GM19372 (cell line): ENCODE measurements around the gene KIF20B.

ENCODE experiments used
- ATAC-seq: cut with Tn5 transposase; IDR thresholded peaks from one replicate; pipeline ENCODE4 v1.9.1; 2021; ENCODE audit warnings: mild to moderate bottlenecking, low read depth, moderate library complexity; ENCODE audit not compliant: unreplicated experiment

The KIF20B gene

GRCh38 chr10:89701242-89702120 lies at the start of gene KIF20B:
Gene KIF20B (plus strand): TSS chr10:89701590. CDS start chr10:89705295, 3,705 bp downstream.
- peak; percentile 97 for ATAC-seq

- peak; percentile 55 for ATAC-seq
Observed at GRCh38 chr10:89651916-89652573, 49.3 kb upstream of the KIF20B start.

- ATAC-seq, result no peak
Observed at GRCh38 chr10:89652806-89653370, 48.5 kb upstream of the KIF20B start.

- ATAC-seq, result peak; percentile 51
Observed at GRCh38 chr10:89653410-89653869, 48.0 kb upstream of the KIF20B start.

GRCh38 chr10:89655722-89656121 lies 45.7 kb upstream of the KIF20B start:
- no peak for ATAC-seq

GRCh38 chr10:89657302-89657701 lies 44.1 kb upstream of the KIF20B start:
- ATAC-seq, result no peak

- ATAC-seq, result no peak
Observed at GRCh38 chr10:89659143-89660131, 42.0 kb upstream of the KIF20B start.

- ATAC-seq, result no peak
Observed at GRCh38 chr10:89662596-89662995, 38.8 kb upstream of the KIF20B start.

GRCh38 chr10:89663144-89663543 lies 38.2 kb upstream of the KIF20B start:
- no peak for ATAC-seq

GRCh38 chr10:89664203-89664602 lies 37.2 kb upstream of the KIF20B start:
- ATAC-seq, result no peak

- no peak for ATAC-seq
Observed at GRCh38 chr10:89665302-89665701, 36.1 kb upstream of the KIF20B start.

GRCh38 chr10:89666138-89666537 lies 35.3 kb upstream of the KIF20B start:
- no peak for ATAC-seq

GRCh38 chr10:89668386-89669071 lies 32.9 kb upstream of the KIF20B start:
- ATAC-seq, result no peak

GRCh38 chr10:89669985-89670384 lies 31.4 kb upstream of the KIF20B start:
- ATAC-seq, result no peak

GRCh38 chr10:89670926-89671325 lies 30.5 kb upstream of the KIF20B start:
- no peak for ATAC-seq

- no peak for ATAC-seq
Observed at GRCh38 chr10:89677341-89677740, 24.0 kb upstream of the KIF20B start.

- no peak for ATAC-seq
Observed at GRCh38 chr10:89679986-89680385, 21.4 kb upstream of the KIF20B start.

GRCh38 chr10:89683883-89684282 lies 17.5 kb upstream of the KIF20B start:
- ATAC-seq, result no peak

- no peak for ATAC-seq
Observed at GRCh38 chr10:89684604-89685003, 16.8 kb upstream of the KIF20B start.

- ATAC-seq, result no peak
Observed at GRCh38 chr10:89685936-89686335, 15.5 kb upstream of the KIF20B start.
